Gastroesophageal sphincter (tissue), 3 donors: ENCODE data around the gene MT4.

Experiments used
- POLR2A ChIP-seq, 2 donors: fragments of 450-650 bp; IDR thresholded peaks; one replicate each; pipeline ENCODE4 v1.6.1; 2017; ENCODE audit warnings: antibody characterized with exemption in 2 of 2, mild to moderate bottlenecking in 2 of 2, moderate library complexity in 1 of 2
- POLR2AphosphoS5 ChIP-seq: sonication (generic); formaldehyde crosslinking; IDR thresholded peaks from one replicate; pipeline ENCODE4 v1.6.1; 2017; ENCODE audit warnings: antibody characterized with exemption
- TF ChIP-seq, protein P1 (sequence below), 4 experiments: fragments of 200-600 bp in 2 of 4; fragments of 450-650 bp in 2 of 4; sonication (generic) in 1 of 4; IDR thresholded peaks; one replicate each; pipeline ENCODE4 v1.5.1; 2017 to 2019; ENCODE audit warnings: antibody characterized with exemption in 4 of 4, mild to moderate bottlenecking in 2 of 4, moderate library complexity in 2 of 4

DNA sequence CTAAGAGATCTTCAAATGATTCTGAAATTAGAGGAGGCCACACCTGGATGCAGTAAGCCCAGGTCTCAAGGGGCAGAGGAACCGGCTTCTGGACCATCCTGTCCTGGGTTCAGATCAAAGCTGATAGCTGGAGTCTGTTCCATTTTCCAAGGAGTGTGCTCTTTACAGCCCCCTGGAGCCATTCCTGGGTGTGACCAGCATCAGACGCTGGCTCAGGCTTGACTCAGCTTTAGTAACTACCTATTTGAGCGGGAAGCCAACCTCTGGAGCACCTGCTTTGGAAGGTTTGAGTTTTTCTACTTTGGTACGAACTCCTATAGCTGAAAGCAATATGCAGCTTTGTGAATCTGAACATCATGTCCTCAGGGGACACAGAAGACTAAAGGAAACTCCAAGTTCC, 32.2 kb upstream of the MT4 start:
- TF ChIP-seq, protein P1, sequence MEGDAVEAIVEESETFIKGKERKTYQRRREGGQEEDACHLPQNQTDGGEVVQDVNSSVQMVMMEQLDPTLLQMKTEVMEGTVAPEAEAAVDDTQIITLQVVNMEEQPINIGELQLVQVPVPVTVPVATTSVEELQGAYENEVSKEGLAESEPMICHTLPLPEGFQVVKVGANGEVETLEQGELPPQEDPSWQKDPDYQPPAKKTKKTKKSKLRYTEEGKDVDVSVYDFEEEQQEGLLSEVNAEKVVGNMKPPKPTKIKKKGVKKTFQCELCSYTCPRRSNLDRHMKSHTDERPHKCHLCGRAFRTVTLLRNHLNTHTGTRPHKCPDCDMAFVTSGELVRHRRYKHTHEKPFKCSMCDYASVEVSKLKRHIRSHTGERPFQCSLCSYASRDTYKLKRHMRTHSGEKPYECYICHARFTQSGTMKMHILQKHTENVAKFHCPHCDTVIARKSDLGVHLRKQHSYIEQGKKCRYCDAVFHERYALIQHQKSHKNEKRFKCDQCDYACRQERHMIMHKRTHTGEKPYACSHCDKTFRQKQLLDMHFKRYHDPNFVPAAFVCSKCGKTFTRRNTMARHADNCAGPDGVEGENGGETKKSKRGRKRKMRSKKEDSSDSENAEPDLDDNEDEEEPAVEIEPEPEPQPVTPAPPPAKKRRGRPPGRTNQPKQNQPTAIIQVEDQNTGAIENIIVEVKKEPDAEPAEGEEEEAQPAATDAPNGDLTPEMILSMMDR (IDR thresholded peaks at IDR 0.05), result no peak
- TF ChIP-seq POLR2A (IDR thresholded peaks at IDR 0.05) (no peak), POLR2AphosphoS5 (no peak)
